ENCODE results near the gene JAKMIP1.

JAKMIP1 gene

GRCh38 chr4:6055436-6055835, 144.9 kb downstream of the JAKMIP1 start:
- DNase-seq, result no peak

DNA sequence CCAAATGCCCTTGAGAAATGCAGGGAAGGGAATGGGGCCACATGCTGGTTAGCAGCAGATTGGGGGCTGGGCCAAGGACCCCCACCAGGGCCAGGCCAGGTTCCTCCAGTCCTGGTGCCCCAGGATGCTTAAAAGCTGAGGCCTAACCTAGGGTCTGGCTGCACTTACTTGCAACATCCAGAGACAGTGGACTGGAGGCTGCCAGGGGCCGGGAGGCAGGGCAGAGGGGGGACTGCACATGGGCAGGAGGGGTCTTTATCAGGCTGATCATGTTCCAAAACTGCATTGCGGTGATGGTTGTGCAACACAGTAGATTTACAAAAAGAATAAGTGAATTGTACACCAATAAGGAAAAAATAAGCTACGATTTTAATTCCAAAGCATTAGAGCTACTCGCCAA, 145.3 kb downstream of the JAKMIP1 start:
- DNase-seq, result no peak

DNA sequence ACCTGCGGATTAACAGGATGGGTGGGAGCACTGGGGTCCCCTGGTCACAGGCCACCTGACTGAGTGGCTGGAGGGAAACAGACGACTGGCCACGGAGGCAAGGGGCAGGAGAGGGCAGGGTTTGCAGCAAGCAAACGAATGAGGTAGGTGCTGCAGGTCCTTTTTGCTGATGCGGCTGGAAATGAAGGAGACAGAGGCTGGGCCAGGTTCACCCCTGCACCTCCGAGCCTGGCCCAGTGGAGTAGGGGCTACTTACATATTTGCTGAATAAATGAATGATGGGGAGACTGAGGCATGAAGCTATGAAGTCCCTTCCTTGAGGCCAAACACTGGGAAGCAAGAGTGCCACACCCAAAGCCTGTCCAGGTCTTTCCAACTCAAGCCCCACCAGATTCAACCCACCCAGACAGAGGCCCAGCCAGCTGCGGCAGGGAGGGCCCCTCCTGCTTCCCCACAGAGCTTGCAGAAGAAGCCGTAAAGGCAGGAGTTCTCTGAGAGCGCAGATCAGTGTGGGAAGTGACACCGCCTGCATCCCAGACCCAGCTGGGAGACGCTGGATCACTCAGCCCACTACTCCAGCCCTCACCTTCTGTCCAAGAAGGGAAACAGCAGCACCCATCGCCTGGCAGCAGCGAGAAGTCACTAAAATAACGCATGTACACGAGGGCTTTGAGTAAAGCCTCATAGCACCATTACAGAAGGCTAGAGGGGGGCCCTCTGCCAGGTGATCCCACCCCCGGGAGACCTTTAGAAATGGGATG, 146.0 kb downstream of the JAKMIP1 start:
- no peak for DNase-seq

- no peak for DNase-seq
Observed at GRCh38 chr4:6052679-6053078, 147.7 kb downstream of the JAKMIP1 start.

GRCh38 chr4:6050551-6050950, 149.8 kb downstream of the JAKMIP1 start:
- DNase-seq, result no peak

DNA sequence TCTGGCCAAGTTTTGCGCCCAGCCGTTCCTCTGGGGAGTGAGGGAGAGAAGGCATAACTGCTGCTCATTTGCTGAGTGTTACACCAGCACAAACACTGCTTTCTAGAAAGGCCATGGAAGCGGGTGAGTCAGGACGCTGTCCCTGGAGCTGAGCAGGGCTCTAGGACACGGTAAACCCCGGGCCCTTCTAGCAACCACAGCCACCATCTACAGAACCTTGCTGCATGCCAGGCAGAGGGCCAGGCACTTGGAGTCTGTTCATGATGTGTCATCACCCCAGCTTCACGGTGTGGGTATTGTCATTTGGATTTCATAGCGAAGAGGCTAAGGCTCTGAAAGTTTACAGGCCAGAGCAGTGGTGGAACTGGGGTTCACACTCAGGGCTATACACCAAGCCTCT, 150.4 kb downstream of the JAKMIP1 start:
- no peak for DNase-seq

DNA sequence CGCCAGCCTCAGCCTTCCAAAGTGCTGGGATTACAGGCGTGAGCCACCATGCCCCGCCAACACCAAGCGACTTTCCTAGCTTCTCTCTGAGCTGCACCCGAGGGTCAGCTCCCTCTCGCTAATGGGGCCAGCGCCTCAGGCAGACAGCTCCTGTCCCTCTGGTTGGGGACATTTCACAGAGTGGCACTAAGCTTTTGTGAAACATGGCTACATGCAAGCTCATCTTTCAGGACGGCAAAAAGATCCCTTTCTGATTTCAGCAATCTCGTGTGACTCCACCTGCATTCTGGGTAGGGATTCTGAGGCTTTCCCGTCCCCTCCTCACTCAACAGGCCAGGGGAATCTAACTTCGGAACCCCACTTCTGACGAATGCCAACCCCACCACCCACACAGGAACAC, 151.1 kb downstream of the JAKMIP1 start:
- DNase-seq, result no peak

- no peak for DNase-seq
Observed at GRCh38 chr4:6048537-6048936, 151.8 kb downstream of the JAKMIP1 start.

DNA sequence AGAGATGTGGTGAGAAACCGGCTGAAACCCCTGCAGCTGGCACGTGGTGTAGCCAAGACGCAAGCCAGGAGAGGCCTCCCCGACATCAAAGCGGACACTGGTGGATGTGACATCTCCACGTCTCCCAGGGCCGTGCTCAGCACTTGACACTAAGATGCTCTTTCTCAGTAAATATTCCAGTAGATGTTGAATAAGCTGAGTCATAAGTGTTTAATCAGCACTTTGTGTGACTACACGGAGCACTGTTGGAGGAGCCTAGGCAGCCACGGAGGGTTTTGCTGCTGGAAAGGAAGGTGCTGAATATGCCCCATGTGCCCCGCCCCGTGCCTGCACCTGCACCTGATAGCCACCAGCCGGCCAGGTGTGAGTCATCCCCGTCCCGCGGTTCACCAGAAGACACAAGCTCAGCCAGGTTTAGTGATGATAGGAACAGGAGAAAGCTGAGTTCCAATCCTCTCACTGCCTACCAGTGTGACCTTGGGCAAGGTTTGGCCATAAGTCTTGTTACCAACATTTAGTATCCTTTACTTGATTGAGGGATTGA, 153.1 kb downstream of the JAKMIP1 start:
- no peak for DNase-seq

DNA sequence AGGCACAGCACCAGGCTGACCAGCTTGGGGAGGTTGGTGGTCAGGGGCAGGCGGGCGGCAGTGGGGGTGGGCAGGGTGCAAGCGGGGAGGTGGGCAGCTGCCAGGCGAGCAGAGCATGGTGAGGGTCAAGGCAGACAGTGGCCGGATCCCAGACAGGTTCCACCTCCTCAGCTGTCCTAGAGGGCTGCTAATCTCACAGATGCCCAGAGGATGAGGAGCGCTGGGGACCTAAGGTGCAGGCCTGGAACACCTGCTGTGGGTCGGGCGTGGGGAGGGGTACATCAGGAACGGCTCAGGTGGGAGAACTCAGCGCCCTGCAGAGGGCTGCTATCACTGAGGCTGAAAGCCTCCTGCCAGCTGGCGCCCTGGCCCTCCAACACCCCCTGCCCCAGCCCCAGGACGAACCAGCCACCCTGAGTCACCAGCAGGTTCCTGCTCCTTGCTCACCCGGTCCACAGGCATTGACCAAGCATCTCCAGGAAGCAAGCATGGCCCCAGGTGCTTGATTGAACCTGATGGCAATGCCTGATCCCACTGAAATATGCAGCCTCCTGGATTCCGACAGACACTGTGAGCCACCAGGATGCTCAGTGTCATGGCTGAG, 153.7 kb downstream of the JAKMIP1 start:
- DNase-seq, result no peak

DNA sequence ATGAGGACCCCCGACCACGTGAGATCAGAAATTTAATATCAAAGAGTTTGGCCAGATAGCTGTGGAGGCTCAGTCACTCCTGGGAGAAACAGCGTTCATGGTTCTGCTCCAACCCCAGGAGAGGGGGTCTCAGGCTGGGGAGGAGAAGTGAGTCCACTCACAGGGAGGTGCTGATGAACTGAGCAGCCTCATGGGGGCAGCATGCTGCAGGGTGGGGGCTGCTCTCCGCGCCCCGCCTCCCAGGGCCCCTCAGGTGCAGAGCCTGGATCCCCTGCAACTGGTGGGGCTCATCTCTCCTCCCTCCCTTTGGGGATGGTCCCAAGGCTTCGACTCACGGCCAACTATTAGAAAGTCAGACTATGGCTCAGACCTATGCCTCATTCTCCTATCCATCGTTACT, 155.5 kb downstream of the JAKMIP1 start:
- DNase-seq, result no peak

- no peak for DNase-seq
Observed at GRCh38 chr4:6044276-6044675, 156.1 kb downstream of the JAKMIP1 start.

- DNase-seq, result no peak
Observed at GRCh38 chr4:6043843-6044242, 156.5 kb downstream of the JAKMIP1 start.

DNA sequence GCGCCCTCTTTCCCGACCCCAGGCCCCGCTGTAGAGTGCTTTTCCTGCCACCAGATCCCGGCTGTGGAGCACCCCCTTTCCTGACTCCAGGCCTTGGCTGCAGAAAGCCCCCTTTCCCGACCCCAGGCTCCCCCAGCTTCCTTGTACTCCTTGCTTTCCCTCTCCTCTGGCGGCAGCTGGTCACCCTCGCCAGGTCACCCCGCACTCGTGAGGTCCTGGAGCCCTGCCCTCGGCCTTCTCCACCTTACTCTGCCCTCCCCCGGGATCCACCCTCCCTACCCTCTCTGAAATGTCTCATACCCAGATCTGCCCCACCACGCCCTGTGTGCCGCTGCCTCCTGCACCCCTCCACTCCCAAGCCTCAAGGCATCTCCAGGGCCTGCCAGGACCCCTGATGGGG, 157.2 kb downstream of the JAKMIP1 start:
- no peak for DNase-seq

- no peak for DNase-seq
Observed at GRCh38 chr4:6042293-6043063, 157.9 kb downstream of the JAKMIP1 start.

- DNase-seq, result no peak
Observed at GRCh38 chr4:6041800-6042199, 158.5 kb downstream of the JAKMIP1 start.

DNA sequence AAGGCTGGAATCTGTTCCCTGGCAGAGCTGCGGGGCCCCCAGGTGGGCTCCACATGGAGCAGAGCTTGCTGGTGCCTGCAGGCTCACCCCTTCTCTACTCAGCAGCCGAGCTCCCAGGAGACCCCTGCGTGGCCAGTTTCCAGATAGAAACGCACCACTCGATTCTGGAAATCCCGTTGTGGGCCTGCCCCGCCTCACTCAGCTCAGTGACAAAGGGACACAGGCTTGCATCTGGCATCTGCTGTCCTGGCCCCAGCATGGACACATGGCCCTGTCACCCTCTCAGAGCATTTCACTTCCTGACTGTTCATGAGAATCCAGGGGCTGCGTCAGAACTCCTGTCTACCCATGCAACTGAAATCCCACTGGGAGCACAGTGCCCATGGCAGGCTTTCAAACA, 161.6 kb downstream of the JAKMIP1 start:
- no peak for DNase-seq

- no peak for DNase-seq
Observed at GRCh38 chr4:6035786-6036185, 164.6 kb downstream of the JAKMIP1 start.

DNA sequence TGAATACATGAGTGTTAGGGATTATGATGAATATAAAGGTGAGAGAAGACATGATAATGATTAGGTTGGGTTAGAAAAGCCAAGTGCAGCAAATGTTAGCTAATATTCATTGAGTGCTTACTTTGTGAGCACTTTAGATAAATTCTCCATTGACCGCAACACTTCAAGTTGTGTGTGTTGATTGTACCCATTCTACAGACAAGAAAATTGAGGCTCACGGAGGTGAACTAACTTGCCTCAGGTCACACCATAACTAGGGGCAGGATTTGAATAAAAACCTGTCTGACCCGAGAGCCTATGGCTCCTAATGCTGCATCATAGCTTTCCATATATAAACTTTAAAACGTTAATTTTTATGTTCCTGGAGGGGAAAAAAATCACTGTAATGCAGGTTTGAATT, 167.0 kb downstream of the JAKMIP1 start:
- DNase-seq, result no peak

DNA sequence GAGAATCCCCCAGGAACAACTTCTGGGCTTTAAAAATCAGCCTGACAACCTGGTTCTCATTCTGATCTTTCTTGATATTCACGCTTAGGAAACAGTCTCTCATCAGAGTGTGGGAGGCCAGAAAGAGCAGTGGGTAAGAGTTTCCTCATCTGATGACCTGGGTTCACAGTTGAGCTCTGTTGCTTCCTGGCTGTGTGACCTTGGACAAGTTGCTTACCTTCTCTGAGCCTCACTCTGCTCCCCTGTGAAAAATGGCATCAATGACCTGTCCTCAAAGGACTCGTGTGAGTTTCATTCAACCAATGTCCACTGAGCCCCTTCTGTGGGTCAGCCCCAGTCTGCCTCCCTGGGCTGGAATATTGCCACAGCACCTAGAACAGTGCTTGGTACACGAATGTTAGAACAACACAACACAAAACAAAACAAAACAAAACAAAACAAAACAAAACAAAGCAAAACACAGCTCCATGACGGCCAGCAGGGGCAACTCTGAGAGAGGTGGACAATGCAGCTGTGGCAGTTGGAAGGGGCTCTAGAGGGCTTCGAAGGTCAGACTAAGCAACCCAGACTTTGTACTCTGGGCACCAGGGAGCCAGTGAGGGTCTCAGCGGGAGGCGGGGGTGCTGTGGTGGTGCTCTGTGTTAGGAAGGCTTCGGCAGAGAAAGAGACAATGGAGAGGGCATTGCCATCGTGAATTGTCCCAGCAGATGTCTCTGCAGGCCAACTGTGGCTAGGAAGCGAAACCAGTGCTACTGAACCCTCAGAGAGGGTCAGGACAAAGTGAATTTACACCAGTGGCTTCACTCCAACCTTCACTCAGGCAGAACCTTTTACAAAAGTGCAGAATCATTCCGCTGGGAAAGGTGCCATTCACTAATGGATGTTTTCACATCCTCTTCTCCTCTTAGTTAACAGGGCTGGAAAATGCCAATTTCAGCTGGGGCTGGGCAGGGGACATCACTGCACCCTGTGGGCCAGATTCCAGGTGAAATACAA, 167.8 kb downstream of the JAKMIP1 start:
- no peak for DNase-seq

DNA sequence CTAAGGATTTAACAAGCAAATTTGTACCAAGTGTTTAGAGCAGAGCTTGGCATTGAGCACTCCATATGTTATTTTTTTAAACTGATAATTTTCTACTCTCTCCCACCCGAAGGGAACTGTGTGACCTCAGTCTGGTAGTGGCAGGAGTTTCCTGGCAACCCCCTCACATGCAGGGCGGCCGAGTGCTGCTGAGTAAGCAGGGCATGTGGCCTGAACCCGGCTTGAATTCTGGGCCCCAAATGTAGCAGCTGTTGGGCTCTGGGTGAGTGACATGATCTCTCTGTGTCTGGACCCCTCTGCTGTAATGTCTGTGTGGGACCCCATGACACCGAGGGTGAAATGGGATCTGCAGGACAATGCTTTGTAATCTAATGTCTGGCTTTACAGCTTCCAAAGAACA, 168.5 kb downstream of the JAKMIP1 start:
- no peak for DNase-seq

DNA sequence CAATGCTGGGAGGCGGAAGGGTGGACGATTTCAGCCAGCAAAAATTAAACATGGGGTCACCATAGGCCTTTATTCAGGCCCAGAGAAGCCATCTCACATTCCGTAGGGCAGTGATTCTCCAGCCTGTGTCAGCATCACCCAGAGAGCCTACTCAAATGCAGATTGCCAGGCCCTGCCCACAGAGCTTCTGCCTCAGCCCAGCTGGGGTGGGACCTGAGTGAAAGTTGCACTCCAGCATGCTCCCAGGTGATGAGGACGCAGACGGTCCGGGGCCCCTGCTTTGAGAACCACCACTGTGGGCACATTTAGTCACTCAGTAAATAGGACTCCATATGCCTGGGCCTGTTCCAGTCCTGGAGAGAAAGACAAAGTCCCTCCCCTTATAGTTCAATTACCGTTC, 169.7 kb downstream of the JAKMIP1 start:
- no peak for DNase-seq

DNA sequence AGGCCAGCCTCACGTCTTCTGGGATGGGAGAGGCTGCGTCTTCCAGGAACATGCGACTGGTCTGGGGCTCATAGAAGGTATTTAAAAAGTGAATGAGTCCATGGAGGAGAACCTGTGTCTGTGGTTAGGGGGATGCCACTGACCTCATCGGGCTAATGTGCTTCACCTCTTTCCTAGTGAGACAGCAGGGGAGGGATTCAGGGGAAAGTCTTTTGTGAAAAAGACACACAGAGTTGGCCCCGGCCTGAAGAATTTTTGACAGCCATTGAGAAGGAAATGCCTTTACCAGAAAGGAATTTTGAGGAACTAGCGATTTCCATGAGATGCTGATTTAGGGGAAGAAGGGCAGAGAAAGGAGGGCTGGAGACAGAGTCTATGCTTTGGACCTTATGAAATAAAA, 171.1 kb downstream of the JAKMIP1 start:
- no peak for DNase-seq
